HepG2 (cell line): Measurements from ENCODE around the gene ZNF234. TPM values are rescaled to one million over a fixed set of nuclear protein-coding genes. Genes with fewer than 3 reads are reported as not detected.
A peak's percentile ranks its signal among the peaks of the same experiment; 100 is the strongest.

Experiments used
- BCL6 ChIP-seq: IDR thresholded peaks from 2 replicates; pipeline ENCODE4 v1.6.1; 2016; ENCODE audit warnings: missing genetic modification reagents, missing compliant biosample characterization
- ELF3 ChIP-seq: IDR thresholded peaks from 2 replicates; pipeline ENCODE4 v1.6.1; 2016; ENCODE audit warnings: missing genetic modification reagents, missing compliant biosample characterization
- FOXP4 ChIP-seq: sonication (generic); formaldehyde crosslinking; IDR thresholded peaks from 2 replicates; pipeline ENCODE4 v1.4.0; 2020; ENCODE audit warnings: missing genetic modification reagents
- HNF1A ChIP-seq, 2 experiments: sonication (generic) in 1 of 2; formaldehyde crosslinking in 1 of 2; IDR thresholded peaks; 2 replicates each; pipeline versions ENCODE4 v1.4.0 to v1.6.1; 2016 to 2020; ENCODE audit warnings: borderline replicate concordance in 1 of 2, low read depth in 1 of 2, mild to moderate bottlenecking in 1 of 2, missing genetic modification reagents in 1 of 2
- MTA3 ChIP-seq: sonication (generic); formaldehyde crosslinking; IDR thresholded peaks from 2 replicates; pipeline ENCODE4 v1.4.0; 2020; ENCODE audit warnings: missing genetic modification reagents
- MYPOP ChIP-seq: sonication (generic); formaldehyde crosslinking; IDR thresholded peaks from 2 replicates; pipeline ENCODE4 v1.8.1; 2023; ENCODE audit warnings: mild to moderate bottlenecking, moderate library complexity, missing genetic modification reagents
- NCOA2 ChIP-seq: sonication (generic); formaldehyde crosslinking; IDR thresholded peaks from 2 replicates; pipeline ENCODE4 v1.8.0; 2022; ENCODE audit warnings: inconsistent platforms
- TSC22D2 ChIP-seq: sonication (generic); formaldehyde crosslinking; IDR thresholded peaks from 2 replicates; pipeline ENCODE4 v1.5.1; 2020; ENCODE audit warnings: missing genetic modification reagents, mild to moderate bottlenecking, borderline replicate concordance
- YY1 ChIP-seq: IDR thresholded peaks from 2 replicates; pipeline ENCODE4 v1.6.1; 2011; ENCODE audit warnings: low read length, low read depth, moderate library complexity, mild to moderate bottlenecking; ENCODE audit not compliant: insufficient read depth, insufficient replicate concordance
- ZFAT ChIP-seq: sonication (generic); formaldehyde crosslinking; conservative IDR thresholded peaks from 2 replicates; pipeline ENCODE4 v1.8.1; 2023; ENCODE audit warnings: missing genetic modification reagents, inconsistent platforms
- ZFP37 ChIP-seq: sonication (generic); formaldehyde crosslinking; IDR thresholded peaks from 2 replicates; pipeline ENCODE4 v1.4.0; 2020; ENCODE audit warnings: missing genetic modification reagents, borderline replicate concordance
- ZFY ChIP-seq: sonication (generic); formaldehyde crosslinking; IDR thresholded peaks from 2 replicates; pipeline ENCODE4 v1.4.0; 2020; ENCODE audit warnings: missing genetic modification reagents
- ZNF142 ChIP-seq: sonication (generic); formaldehyde crosslinking; IDR thresholded peaks from 2 replicates; pipeline ENCODE4 v1.4.0; 2020; ENCODE audit warnings: missing genetic modification reagents
- ZNF205 ChIP-seq: IDR thresholded peaks from 2 replicates; pipeline ENCODE4 v1.6.1; 2018; ENCODE audit warnings: missing biosample characterization, missing genetic modification reagents
- polyA plus RNA-seq, 8 experiments: library from polyadenylated mRNA; depleted of rRNA in 3 of 8; stranded (reverse) in 7 of 8; unstranded in 1 of 8; fragments of >200 nt; fragmentation: Illumina TruSeq in 4 of 8; extraction: Trizol in 4 of 8; gene quantifications; 2 replicates each; pipeline versions ENCODE4 v1.2.1 to v1.2.3, GENCODE V29; 2011 to 2016; ENCODE audit warnings: low read depth in 4 of 8, missing spikeins in 1 of 8, mixed read lengths in 1 of 8; ENCODE audit not compliant: insufficient read depth in 1 of 8
- total RNA-seq, 5 experiments: library from RNA; depleted of rRNA; stranded (reverse); fragments of >200 nt; fragmentation: Illumina TruSeq; extraction: Trizol; gene quantifications; 2 replicates each; pipeline ENCODE4 v1.2.3, GENCODE V29; 2016; ENCODE audit warnings: low read depth in 1 of 5

Gene ZNF234
- total and polyA plus RNA-seq, 2 of the 13 experiments (the other 11 are each of a cell fraction or from before 2014, with no cell fraction given) = 3.5 to 11.2 TPM

- TF ChIP-seq MYPOP (CRISPR knock-in tag) (no peak; the same call in 1 of the 2 replicates), MTA3 (CRISPR knock-in tag) (no peak), ELF3 (CRISPR knock-in tag) (peak; percentile 77), BCL6 (0 out of 2 replicates have a peak, but pooled peaks have one; percentile 7), NCOA2 (CRISPR knock-in tag) (no peak), HNF1A (IDR thresholded peaks at IDR 0.05; ENCODE audit: low read depth) (no peak), HNF1A (CRISPR knock-in tag; IDR thresholded peaks at IDR 0.05; ENCODE audit: borderline replicate concordance) (no peak), YY1 (peak; percentile 16), TSC22D2 (CRISPR knock-in tag) (no peak), ZFY (CRISPR knock-in tag) (peak; percentile 61; the same call in 1 of the 2 replicates), ZNF205 (peak; percentile 50; the same call in 1 of the 2 replicates), FOXP4 (CRISPR knock-in tag) (no peak), ZFP37 (CRISPR knock-in tag) (no peak), ZFAT (CRISPR knock-in tag) (no peak), ZNF142 (no peak)
Observed at GRCh38 chr19:44141191-44142058, at the start of gene ZNF234 (continued).
